Loucy (cell line): ENCODE results near the gene TEX261.

Source experiments
- H2AFZ ChIP-seq: fragments of 200-600 bp; sonication (generic); 2 replicates; pipeline ENCODE4 v1.6.0; 2016; ENCODE audit warnings: antibody characterized with exemption, mild to moderate bottlenecking, low read length, moderate library complexity
- H3F3A ChIP-seq: fragments of 200-600 bp; 2 replicates; pipeline ENCODE4 v1.6.0; 2016; ENCODE audit warnings: antibody characterized with exemption, low read depth, mild to moderate bottlenecking
- H3K27me3 ChIP-seq: fragments of 200-600 bp; sonication (generic); 2 replicates; pipeline ENCODE4 v1.6.1; 2014; ENCODE audit warnings: low read length, mild to moderate bottlenecking; ENCODE audit not compliant: insufficient read depth, poor library complexity, severe bottlenecking
- H3K36me3 ChIP-seq: fragments of 200-600 bp; sonication (generic); 2 replicates; pipeline ENCODE4 v1.6.1; 2016; ENCODE audit warnings: low read length; ENCODE audit not compliant: insufficient read depth
- H3K4me1 ChIP-seq: fragments of 200-600 bp; sonication (generic); 2 replicates; pipeline ENCODE4 v1.5.1; 2014; ENCODE audit warnings: low read length, mild to moderate bottlenecking; ENCODE audit not compliant: insufficient read depth, poor library complexity, severe bottlenecking
- H3K4me2 ChIP-seq: fragments of 200-600 bp; sonication (generic); 2 replicates; pipeline ENCODE4 v1.6.0; 2014; ENCODE audit warnings: antibody characterized with exemption, low read length, low read depth, mild to moderate bottlenecking; ENCODE audit not compliant: poor library complexity, severe bottlenecking
- H3K4me3 ChIP-seq: fragments of 200-600 bp; sonication (generic); 2 replicates; pipeline ENCODE4 v1.5.1; 2014; ENCODE audit warnings: low read length, mild to moderate bottlenecking, mixed read lengths; ENCODE audit not compliant: poor library complexity, severe bottlenecking
- H3K79me2 ChIP-seq: fragments of 200-600 bp; sonication (generic); 2 replicates; pipeline ENCODE4 v1.6.1; 2014; ENCODE audit warnings: low read length; ENCODE audit not compliant: insufficient read depth
- H3K9ac ChIP-seq: fragments of 200-600 bp; sonication (generic); 2 replicates; pipeline ENCODE4 v1.6.0; 2014; ENCODE audit warnings: mild to moderate bottlenecking, low read depth, low read length, moderate library complexity; ENCODE audit not compliant: poor library complexity, severe bottlenecking
- H3K9me2 ChIP-seq: fragments of 200-600 bp; sonication (generic); replicated peaks from 2 replicates; pipeline ENCODE4 v1.6.1; 2016; ENCODE audit warnings: low read depth, low read length, mixed read lengths
- H3K9me3 ChIP-seq: fragments of 200-600 bp; sonication (generic); 2 replicates; pipeline ENCODE4 v1.6.1; 2014; ENCODE audit warnings: mild to moderate bottlenecking, antibody characterized with exemption, low read length, low read depth; ENCODE audit not compliant: insufficient read depth
- H4K20me1 ChIP-seq: fragments of 200-600 bp; sonication (generic); 2 replicates; pipeline ENCODE4 v1.6.0; 2014; ENCODE audit warnings: antibody characterized with exemption, low read length, mild to moderate bottlenecking; ENCODE audit not compliant: insufficient read depth, poor library complexity, severe bottlenecking
- CTCF ChIP-seq: fragments of 200-600 bp; sonication (generic); conservative IDR thresholded peaks from 2 replicates; pipeline ENCODE4 v1.5.1; 2014; ENCODE audit warnings: mild to moderate bottlenecking, antibody characterized with exemption, low read length
- EZH2phosphoT487 ChIP-seq: fragments of 200-600 bp; IDR thresholded peaks from 2 replicates; pipeline ENCODE4 v1.6.1; 2018; ENCODE audit warnings: antibody characterized with exemption, mild to moderate bottlenecking, moderate library complexity, borderline replicate concordance

The TEX261 gene

GRCh38 chr2:70988726-70989648 lies 5.7 kb downstream of the TEX261 start:
- Histone ChIP-seq H3K9me3 (no peaks in the 10 kb centered on the region), H4K20me1 (peaks cover 22% of the 10 kb centered on the region), H3K9ac (no peak overlapping the region), H3K27me3 (no peaks in the 10 kb centered on the region), H3K79me2 (peaks cover 39% of the 10 kb centered on the region), H3K36me3 (peaks cover 57% of the 10 kb centered on the region), H3K4me1 (peaks cover 21% of the 10 kb centered on the region), H2AFZ (no peak overlapping the region), H3K4me3 (no peak overlapping the region), H3K9me2 (no peaks in the 10 kb centered on the region), H3F3A (no peaks in the 10 kb centered on the region), H3K4me2 (no peak overlapping the region)
- TF ChIP-seq CTCF, result no peak
- no peak for TF ChIP-seq EZH2phosphoT487

GRCh38 chr2:70988151-70988550 lies 6.5 kb downstream of the TEX261 start:
- H3K27me3 ChIP-seq, result no peaks in the 10 kb centered on the region
- H3K79me2 ChIP-seq, result peaks cover 30% of the 10 kb centered on the region
- TF ChIP-seq EZH2phosphoT487, result no peak
- no peak for TF ChIP-seq CTCF
- no peaks in the 10 kb centered on the region for H3F3A ChIP-seq
- peaks cover 14% of the 10 kb centered on the region for H4K20me1 ChIP-seq
- H3K36me3 ChIP-seq, result peaks cover 57% of the 10 kb centered on the region
- no peak overlapping the region for H3K4me3 ChIP-seq
- no peaks in the 10 kb centered on the region for H3K9me3 ChIP-seq
- H3K9me2 ChIP-seq, result no peaks in the 10 kb centered on the region
- H3K9ac ChIP-seq, result no peak overlapping the region
- H3K4me1 ChIP-seq, result peaks cover 13% of the 10 kb centered on the region
- no peak overlapping the region for H2AFZ ChIP-seq
- no peak overlapping the region for H3K4me2 ChIP-seq

- H3K9me3 ChIP-seq, result no peaks in the 10 kb centered on the region
- no peaks in the 10 kb centered on the region for H3K27me3 ChIP-seq
- H3K4me3 ChIP-seq, result no peak overlapping the region
- H3K36me3 ChIP-seq, result peaks cover 57% of the 10 kb centered on the region
- H3F3A ChIP-seq, result no peaks in the 10 kb centered on the region
- no peak for TF ChIP-seq EZH2phosphoT487
- TF ChIP-seq CTCF, result no peak
- H4K20me1 ChIP-seq, result peaks cover 8% of the 10 kb centered on the region
- no peak overlapping the region for H3K4me2 ChIP-seq
- H3K9me2 ChIP-seq, result no peaks in the 10 kb centered on the region
- peaks cover 7% of the 10 kb centered on the region for H3K4me1 ChIP-seq
- no peak overlapping the region for H2AFZ ChIP-seq
- H3K9ac ChIP-seq, result no peak overlapping the region
- peaks cover 23% of the 10 kb centered on the region for H3K79me2 ChIP-seq
These were observed 7.3 kb downstream of the TEX261 start for GRCh38 chr2:70987386-70987785.
